ENCODE data around the gene SLC49A3.

Gene SLC49A3

DNA sequence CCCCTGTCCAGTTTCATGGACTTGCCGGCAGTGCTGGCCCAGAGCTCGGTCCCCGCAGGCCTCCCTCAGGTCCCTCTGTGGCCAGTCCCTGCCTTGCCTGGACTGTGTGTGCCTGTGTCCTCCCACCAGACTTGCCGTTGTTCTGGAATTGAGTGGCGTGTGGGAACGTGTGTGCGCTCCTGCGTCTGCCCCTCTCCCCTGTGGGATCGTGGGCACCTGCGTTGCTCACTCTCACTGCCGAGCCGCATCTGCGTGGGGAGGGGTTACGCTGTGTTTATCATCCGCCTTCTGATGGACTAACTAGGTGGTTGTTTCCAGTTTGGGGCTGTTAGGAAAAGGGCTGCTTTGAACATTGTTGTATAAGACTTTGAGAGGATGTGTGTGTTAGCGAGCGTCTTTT, 37.9 kb upstream of the SLC49A3 start:
- DNase-seq: no peak

DNA sequence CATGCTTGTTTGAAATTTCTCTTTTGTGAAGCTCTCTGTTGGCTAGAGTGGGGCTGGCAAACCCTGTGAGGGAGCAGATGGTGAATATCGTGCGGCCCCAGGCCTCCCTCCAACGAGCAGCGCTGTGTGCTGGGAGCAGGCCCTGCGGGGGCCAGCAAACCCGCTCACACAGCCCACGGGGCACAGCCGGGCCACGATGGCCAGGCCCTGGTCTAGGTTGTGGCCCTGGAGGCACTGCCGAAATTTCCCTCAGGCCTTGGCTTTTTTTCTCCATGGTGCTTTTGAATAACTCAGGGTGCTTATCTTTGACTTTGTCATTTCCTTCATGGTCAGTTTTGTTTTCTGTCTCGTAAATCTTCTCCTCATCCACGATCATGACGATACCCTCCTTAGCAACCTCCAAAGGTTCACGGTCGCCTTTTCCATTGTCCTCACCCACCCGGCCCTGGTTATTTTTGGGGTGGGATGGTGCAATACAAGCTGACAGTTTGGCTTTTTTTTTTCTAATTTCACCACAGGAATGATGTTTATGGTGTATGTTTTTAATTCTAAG, 37.4 kb upstream of the SLC49A3 start:
- no peak for DNase-seq

More for the DNA sequence above, 37.9 kb upstream of the SLC49A3 start:
- TF ChIP-seq GATA1 (IDR thresholded peaks at IDR 0.05; ENCODE audit: low read depth, low read length) (no peak), POLR2A (IDR thresholded peaks at IDR 0.05; ENCODE audit: low read length) (no peak)

DNA sequence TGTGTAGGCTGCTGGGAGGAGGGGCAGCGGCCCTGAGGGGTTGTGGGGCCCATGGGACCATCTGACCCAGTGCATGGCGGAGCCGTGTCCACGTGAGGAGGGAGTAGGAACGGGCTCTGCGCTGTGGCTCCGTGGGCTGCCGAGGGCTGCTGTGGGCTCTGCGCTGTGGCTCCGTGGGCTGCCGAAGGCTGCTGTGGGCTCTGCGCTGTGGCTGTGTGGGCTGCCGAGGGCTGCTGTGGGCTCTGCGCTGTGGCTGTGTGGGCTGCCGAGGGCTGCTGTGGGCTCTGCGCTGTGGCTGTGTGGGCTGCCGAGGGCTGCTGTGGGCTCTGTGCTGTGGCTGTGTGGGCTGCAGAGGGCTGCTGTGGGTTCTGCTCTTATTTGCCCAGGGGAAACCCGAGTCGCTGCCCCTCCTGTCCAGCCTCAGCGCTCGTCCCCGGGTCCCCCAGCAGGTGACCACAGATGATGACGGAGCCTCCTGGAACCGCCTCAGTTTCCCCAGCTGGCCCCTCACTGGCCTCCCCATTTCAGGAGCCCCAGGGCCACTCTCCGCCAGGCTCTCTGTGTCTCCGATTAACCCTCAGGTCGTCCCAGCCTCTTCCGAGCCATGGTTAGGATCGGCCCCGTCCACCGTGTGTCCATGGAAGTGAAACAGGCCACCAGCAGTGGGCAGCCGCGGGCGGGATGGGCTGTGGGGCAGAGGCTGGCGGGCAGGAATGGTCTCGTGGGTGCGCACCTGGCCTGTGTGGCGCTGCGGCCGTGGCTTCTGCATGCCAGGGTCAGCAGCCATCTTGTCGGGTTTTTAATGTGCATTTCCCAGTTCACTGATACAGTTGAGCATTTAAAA, 36.7 kb upstream of the SLC49A3 start:
- DNase-seq: no peak
- TF ChIP-seq GATA1 (IDR thresholded peaks at IDR 0.05; ENCODE audit: low read depth, low read length) (no peak), POLR2A (IDR thresholded peaks at IDR 0.05; ENCODE audit: low read length) (no peak)

More for the DNA sequence above, 37.4 kb upstream of the SLC49A3 start:
- TF ChIP-seq GATA1 (IDR thresholded peaks at IDR 0.05; ENCODE audit: low read depth, low read length): no peak

DNA sequence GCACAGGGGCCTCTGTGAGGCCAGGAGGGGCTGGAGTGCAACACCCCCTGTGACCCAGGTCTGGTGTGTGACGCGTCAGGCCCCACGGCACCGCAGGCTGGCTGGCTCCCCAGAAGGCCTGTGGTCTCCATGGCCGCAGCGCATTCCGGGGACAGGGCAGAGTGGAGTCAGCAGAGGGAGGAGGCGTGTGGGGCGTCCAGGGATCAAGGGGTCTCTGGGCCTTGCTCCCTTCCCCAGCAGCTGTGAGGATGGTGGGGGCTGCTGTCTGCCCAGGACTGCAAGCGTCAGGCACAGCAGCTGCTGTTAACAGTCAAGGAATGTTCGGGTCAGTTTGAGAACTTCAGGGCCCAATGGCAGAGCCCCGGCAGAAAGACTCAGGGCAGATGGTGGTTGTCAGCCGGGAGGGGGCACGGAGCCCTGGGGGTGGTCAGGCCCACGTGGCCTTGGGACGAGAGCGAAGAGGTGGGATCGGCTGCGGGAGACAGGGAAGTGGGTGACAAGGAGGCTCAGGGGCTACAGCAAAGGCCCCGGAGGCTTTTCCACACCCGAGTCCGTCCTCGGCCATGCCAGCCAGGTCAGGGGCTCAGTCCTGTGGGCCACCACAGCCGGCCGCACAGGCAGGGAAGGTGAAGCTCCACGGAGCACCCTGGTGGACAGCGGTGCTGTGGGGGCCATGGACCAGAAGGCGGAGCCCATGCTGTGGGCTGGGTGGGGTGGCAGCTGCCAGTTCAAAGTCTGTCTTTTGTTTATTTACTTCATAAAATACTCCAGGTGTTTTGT, 35.0 kb upstream of the SLC49A3 start:
- DNase-seq: no peak
- TF ChIP-seq GATA1 (IDR thresholded peaks at IDR 0.05; ENCODE audit: low read depth, low read length): no peak
- no peak for TF ChIP-seq POLR2A (IDR thresholded peaks at IDR 0.05; ENCODE audit: low read length)

DNA sequence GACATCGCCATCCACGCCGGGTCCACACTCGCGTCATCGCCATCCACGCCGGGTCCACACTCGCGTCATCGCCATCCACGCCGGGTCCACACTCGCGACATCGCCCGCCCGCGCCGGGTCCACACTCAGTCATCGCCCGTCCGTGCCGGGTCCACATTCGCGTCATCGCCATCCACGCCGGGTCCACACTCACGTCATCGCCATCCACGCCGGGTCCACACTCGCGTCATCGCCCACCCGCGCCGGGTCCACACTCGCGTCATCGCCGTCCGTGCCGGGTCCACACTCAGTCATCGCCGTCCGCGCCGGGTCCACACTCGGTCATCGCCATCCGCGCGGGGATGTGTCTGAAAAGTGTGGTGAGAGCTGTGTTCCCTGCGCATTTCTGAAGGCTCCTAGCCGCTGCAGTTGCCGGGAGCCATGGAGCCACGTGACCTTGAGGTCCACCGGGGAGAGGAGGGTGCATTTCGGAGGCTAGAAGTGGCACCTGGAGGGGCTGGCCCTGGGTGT, 34.0 kb upstream of the SLC49A3 start:
- no peak for DNase-seq
- no peak for TF ChIP-seq GATA1 (IDR thresholded peaks at IDR 0.05; ENCODE audit: low read depth, low read length)
- no peak for TF ChIP-seq POLR2A (IDR thresholded peaks at IDR 0.05; ENCODE audit: low read length)

DNA sequence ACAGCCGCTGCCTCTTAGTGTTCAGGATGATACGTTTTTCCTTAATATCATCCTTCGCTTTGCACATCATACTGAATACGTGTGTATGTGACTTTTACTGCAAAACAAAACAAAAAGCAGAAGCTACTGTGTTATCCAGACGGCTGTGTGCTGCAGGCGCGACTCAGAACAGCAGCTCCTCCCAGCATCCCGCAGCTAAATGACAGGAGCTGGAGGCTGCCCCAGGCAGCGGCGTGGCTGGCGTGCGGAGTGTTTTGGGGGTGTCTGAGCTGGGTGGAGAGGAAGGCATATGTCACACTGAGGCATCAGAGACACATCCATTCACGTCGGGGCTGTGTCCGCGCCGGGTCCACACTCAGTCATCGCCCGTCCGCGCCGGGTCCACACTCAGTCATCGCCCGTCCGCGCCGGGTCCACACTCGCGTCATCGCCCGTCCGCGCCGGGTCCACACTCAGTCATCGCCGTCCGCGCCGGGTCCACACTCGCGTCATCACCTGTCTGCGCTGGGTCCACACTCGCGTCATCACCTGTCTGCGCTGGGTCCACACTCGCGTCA, 33.3 kb upstream of the SLC49A3 start:
- no peak for DNase-seq

DNA sequence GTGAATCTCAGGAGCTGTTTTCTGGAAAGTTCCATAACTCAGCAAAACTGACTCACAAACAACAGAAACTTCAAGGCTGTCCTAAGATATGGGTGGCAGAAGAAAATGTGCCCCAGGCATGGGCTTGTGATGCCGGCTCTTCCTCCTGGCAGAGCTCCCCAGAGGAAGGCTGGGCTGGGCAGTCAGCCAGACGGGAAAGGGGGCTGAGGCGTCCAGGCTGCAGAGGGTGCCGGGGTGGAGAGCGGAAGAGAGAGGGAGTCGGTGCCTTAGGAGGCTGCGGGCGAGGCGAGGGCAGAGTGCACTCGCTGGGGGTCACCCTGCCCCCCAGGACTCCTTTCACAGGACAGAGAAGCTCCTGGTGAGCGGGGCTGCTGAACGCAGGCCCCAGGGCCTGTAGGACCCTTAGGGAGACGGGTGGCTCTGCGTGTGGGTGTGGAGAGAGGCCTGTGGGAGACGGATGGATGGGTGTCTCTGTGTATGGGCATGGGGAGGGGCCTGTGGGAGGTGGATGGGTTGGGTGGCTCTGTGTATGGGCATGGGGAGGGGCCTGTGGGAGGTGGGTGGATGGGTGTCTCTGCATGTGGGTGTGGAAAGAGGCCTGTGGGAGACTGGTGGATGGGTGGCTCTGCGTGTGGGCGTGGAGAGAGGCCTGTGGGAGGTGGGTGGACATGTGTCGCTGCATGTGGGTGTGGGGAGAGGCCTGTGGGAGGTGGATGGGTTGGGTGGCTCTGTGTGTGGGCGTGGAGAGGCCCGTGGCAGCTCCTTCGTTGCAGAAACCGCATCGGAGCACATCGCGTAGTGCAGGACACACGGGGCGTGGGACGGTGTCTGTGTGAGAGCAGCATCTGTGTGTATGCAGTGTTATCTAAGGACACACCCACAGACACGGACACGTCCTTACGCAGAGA, 32.6 kb upstream of the SLC49A3 start:
- TF ChIP-seq POLR2A (IDR thresholded peaks at IDR 0.05; ENCODE audit: low read length) (no peak), GATA1 (IDR thresholded peaks at IDR 0.05; ENCODE audit: low read depth, low read length) (no peak)
- no peak for DNase-seq

More for the DNA sequence above, 33.3 kb upstream of the SLC49A3 start:
- TF ChIP-seq POLR2A (IDR thresholded peaks at IDR 0.05; ENCODE audit: low read length): no peak
- no peak for TF ChIP-seq GATA1 (IDR thresholded peaks at IDR 0.05; ENCODE audit: low read depth, low read length)

DNA sequence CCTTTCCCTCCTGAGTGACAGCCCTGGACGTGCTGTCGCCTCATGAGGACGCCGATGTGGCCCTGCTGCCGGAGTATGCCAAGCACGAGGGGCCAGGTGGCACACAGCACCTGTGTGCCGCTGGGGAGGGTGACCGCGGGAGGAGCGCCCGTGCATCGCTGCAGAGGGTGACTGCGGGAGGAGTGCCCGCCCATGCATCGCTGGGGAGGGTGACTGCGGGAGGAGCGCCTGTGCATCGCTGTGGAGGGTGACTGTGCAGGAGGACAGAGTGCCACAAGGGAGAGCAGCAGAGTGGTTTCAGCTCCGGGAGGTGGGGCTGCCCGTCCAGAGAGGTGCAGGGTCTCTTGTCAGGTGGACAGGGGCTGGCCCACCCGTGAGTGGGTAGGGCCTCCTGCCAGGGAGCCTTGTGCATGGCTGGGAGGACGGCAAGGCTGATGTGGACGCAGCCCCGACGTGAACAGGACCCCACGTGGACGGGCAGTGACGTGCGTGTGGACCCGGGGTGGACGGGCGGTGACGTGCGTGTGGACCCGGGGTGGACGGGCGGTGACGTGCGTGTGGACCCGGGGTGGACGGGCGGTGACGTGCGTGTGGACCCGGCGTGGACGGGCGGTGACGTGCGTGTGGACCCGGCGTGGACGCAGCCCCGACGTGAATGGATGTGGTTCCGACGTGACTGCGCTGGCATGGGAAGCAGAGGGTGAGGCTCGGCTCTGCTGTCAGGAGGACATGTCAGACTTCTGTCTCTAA, 31.3 kb upstream of the SLC49A3 start:
- TF ChIP-seq GATA1 (IDR thresholded peaks at IDR 0.05; ENCODE audit: low read depth, low read length): no peak
- no peak for TF ChIP-seq POLR2A (IDR thresholded peaks at IDR 0.05; ENCODE audit: low read length)
- DNase-seq: no peak

DNA sequence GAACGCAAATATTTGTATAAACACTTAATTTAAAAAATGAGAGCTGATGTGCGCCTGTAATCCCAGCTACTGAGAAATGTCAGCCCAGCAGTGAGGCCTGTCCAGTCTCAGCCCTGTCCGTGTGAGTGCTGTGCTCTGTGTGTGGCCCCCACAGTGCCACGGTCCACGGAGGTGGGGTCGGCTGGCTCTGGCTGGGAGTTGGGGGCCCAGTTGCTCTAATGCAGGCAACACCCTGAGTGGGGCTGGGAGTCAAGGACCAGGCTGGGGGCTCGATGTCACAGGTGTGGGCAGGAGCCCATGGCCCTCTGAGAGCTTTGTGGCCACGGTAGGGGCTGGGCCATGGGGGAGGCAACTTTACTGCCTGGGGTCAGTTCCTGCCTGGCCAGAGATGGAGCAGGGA, 29.5 kb upstream of the SLC49A3 start:
- TF ChIP-seq GATA1 (IDR thresholded peaks at IDR 0.05; ENCODE audit: low read depth, low read length) (no peak), POLR2A (IDR thresholded peaks at IDR 0.05; ENCODE audit: low read length) (no peak)
- DNase-seq: no peak

DNA sequence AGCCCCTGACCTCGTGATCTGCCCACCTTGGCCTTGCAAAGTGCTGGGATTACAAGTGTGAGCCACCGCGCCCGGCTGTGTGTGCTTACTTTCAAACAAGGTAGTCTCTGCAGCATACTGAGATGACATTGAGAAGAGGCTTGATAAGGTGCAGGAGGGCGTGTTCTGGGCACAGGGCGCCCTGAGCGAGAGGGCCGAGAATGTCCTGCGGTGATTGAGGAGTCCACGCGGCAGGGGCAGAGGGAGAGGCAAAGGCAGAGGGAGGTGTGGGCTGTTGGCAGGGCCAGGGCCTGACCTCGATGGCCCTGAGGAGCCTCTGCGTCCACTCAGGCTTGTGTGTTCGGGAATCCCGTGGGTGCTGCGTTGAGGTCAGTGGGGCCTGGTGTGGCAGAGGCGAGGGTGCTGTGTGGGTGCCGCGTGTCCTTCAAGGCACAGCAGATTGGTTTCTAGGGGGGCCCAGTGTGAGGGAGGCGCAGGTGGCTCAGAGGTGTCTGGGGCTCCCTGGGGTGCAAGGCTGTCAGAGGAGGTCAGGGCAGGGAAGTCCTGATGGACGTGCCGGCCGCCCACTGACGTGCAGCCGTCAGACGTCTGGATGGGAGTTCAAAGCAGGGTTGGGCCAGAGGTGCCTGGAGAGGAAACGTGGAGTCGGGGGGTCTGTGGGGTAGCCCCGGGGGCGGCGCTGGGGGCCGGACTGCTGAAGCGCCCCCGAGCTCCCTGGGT, 28.8 kb upstream of the SLC49A3 start:
- TF ChIP-seq POLR2A (IDR thresholded peaks at IDR 0.05; ENCODE audit: low read length) (no peak), GATA1 (IDR thresholded peaks at IDR 0.05; ENCODE audit: low read depth, low read length) (no peak)
- DNase-seq: no peak

DNA sequence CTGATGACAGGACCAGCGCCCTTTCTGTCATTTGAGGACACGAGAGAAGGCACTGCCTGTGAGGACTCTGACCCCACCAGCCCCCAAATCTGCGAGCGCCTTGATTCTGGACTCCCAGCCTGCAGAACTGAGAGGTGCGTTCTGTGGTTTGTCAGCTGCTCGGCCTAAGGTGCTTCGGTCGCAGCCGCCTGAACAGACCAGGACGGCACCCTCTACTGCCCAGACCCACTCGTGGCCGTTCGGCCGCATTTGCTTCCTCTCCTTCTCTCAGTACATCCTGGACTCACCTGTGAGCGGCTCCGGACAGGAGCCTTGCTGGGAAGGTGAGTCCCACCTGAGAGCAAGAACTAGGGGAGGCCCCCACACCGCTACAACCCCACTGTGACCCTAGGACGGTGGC, 25.1 kb upstream of the SLC49A3 start:
- DNase-seq: no peak
- no peak for TF ChIP-seq GATA1 (IDR thresholded peaks at IDR 0.05; ENCODE audit: low read depth, low read length)
- TF ChIP-seq POLR2A (IDR thresholded peaks at IDR 0.05; ENCODE audit: low read length): no peak

All from erythroblast (primary cell).